Endothelial cell of umbilical vein (primary cell): ENCODE results near the gene TNFRSF19. TPM values are rescaled to one million over a fixed set of nuclear protein-coding genes. Genes with fewer than 3 reads are reported as not detected.
A peak's percentile ranks its signal among the peaks of the same experiment; 100 is the strongest.

Source experiments
- BruUV-seq: library from RNA; stranded (reverse); fragments of 400-500 nt; replicated peaks from 2 replicates; lab custom pipeline; 2021; lab: Mats Ljungman, UMichigan
- CTCF ChIA-PET: fragments of 300-600, 350-600 bp; sonication (Branson Sonifier 250); formaldehyde crosslinking; loops from one replicate; lab custom pipeline; 2021; ENCODE audit warnings: antibody characterized with exemption, inconsistent platforms; lab: Charles Lee
- POLR2A ChIA-PET: fragments of 300-600, 350-600 bp; sonication (Branson Sonifier 250); formaldehyde crosslinking; loops from one replicate; lab custom pipeline; 2021; ENCODE audit warnings: antibody characterized with exemption, inconsistent platforms; lab: Charles Lee
- DNase-seq: peaks from one replicate; pipeline ENCODE4 v3.0.0-alpha.2; 2011; ENCODE audit warnings: low read depth, low spot score
- FAIRE-seq: peaks from 2 replicates; lab custom pipeline; 2011; peaks lifted over from hg19 to GRCh38; lab: Jason Lieb, UNC
- H2AFZ ChIP-seq: 2 replicates; pipeline ENCODE4 v1.6.0; 2012; ENCODE audit warnings: low read depth, low read length, control low read depth, inconsistent platforms
- H3K27ac ChIP-seq: 2 replicates; pipeline ENCODE4 v1.5.1; 2011; ENCODE audit warnings: low read depth, mild to moderate bottlenecking, control low read depth, low read length, moderate library complexity; ENCODE audit not compliant: insufficient read depth
- H3K27me3 ChIP-seq, 2 experiments: 2 replicates each; pipeline versions ENCODE4 v1.6.0 to v1.6.1; 2011; ENCODE audit warnings: low read length in 2 of 2, mixed read lengths in 1 of 2; ENCODE audit not compliant: control insufficient read depth in 2 of 2, insufficient read depth in 2 of 2
- H3K36me3 ChIP-seq, 2 experiments: 2 replicates in 1 of 2; 3 replicates in 1 of 2; pipeline ENCODE4 v1.5.1; 2011; ENCODE audit warnings: low read length in 2 of 2, mild to moderate bottlenecking in 1 of 2, moderate library complexity in 1 of 2; ENCODE audit not compliant: control insufficient read depth in 2 of 2, insufficient read depth in 2 of 2; ENCODE audit errors: extremely low read depth in 1 of 2
- H3K4me1 ChIP-seq: 3 replicates; pipeline ENCODE4 v1.5.1; 2011; ENCODE audit warnings: mild to moderate bottlenecking, low read length; ENCODE audit not compliant: control insufficient read depth, insufficient read depth; ENCODE audit errors: extremely low read depth
- H3K4me2 ChIP-seq: 2 replicates; pipeline ENCODE4 v1.6.1; 2011; ENCODE audit warnings: low read length, control low read depth, mixed read lengths; ENCODE audit not compliant: insufficient read depth
- H3K4me3 ChIP-seq, 3 experiments: fragments of 200-600 bp in 1 of 3; sonication (generic), shearing (Covaris generic) in 1 of 3; replicated peaks in 1 of 3; 2 replicates each; pipeline ENCODE4 v1.5.1; 2011 to 2016; ENCODE audit warnings: control low read depth in 3 of 3, low read length in 3 of 3, mild to moderate bottlenecking in 2 of 3, inconsistent platforms in 1 of 3, low read depth in 1 of 3, moderate library complexity in 1 of 3; ENCODE audit not compliant: insufficient read depth in 1 of 3
- H3K79me2 ChIP-seq: 2 replicates; pipeline ENCODE4 v1.6.0; 2012; ENCODE audit warnings: low read length, inconsistent platforms; ENCODE audit not compliant: control insufficient read depth, insufficient read depth
- H3K9ac ChIP-seq: replicated peaks from 2 replicates; pipeline ENCODE3; 2011; ENCODE audit warnings: low read length, control low read depth; ENCODE audit not compliant: insufficient read depth; ENCODE audit errors: extremely low read depth
- H3K9me1 ChIP-seq: replicated peaks from 3 replicates; pipeline ENCODE4 v1.6.0; 2011; ENCODE audit warnings: mild to moderate bottlenecking, low read length; ENCODE audit not compliant: control insufficient read depth, insufficient read depth; ENCODE audit errors: extremely low read depth
- H3K9me3 ChIP-seq: replicated peaks from 2 replicates; pipeline ENCODE4 v1.5.1; 2012; ENCODE audit warnings: low read length, inconsistent platforms; ENCODE audit not compliant: control insufficient read depth, insufficient read depth
- H4K20me1 ChIP-seq: replicated peaks from 2 replicates; pipeline ENCODE3; 2011; ENCODE audit warnings: mild to moderate bottlenecking, low read length; ENCODE audit not compliant: control insufficient read depth, insufficient read depth; ENCODE audit errors: extremely low read depth
- CTCF ChIP-seq, 2 donors: IDR thresholded peaks; 1 replicate in 1 of 2; 2 replicates in 1 of 2; pipeline ENCODE4 v1.5.1; 2011; ENCODE audit warnings: low read length in 2 of 2, mild to moderate bottlenecking in 2 of 2, moderate library complexity in 2 of 2, control low read depth in 1 of 2, inconsistent platforms in 1 of 2, low read depth in 1 of 2; ENCODE audit not compliant: insufficient read depth in 1 of 2; ENCODE audit errors: extremely low read depth in 1 of 2
- EZH2 ChIP-seq: IDR thresholded peaks from 2 replicates; pipeline ENCODE4 v1.6.1; 2012; ENCODE audit warnings: borderline replicate concordance, low read depth, mild to moderate bottlenecking, moderate library complexity, low read length, inconsistent platforms; ENCODE audit not compliant: severe bottlenecking
- FOS ChIP-seq: IDR thresholded peaks from 2 replicates; pipeline ENCODE4 v1.6.1; 2011; ENCODE audit warnings: mild to moderate bottlenecking, low read length, moderate library complexity, borderline replicate concordance; ENCODE audit not compliant: insufficient read depth
- GATA2 ChIP-seq: IDR thresholded peaks from 2 replicates; pipeline ENCODE4 v1.7.0; 2011; ENCODE audit warnings: low read depth, mild to moderate bottlenecking, moderate library complexity, mixed read lengths, low read length; ENCODE audit not compliant: insufficient read length, insufficient read depth
- JUN ChIP-seq: IDR thresholded peaks from 2 replicates; pipeline ENCODE4 v1.6.1; 2011; ENCODE audit warnings: borderline replicate concordance, low read depth; ENCODE audit not compliant: insufficient read length, insufficient read depth
- MYC ChIP-seq: IDR thresholded peaks from one replicate; pipeline ENCODE4 v1.6.1; 2011; ENCODE audit warnings: mild to moderate bottlenecking, low read depth, low read length
- POLR2A ChIP-seq: IDR thresholded peaks from 2 replicates; pipeline ENCODE4 v1.6.1; 2012; ENCODE audit warnings: low read depth, mild to moderate bottlenecking, control low read depth, low read length
- POLR2AphosphoS5 ChIP-seq: IDR thresholded peaks from 2 replicates; pipeline ENCODE4 v1.6.1; 2012; ENCODE audit warnings: low read depth, mild to moderate bottlenecking, control low read depth, low read length, moderate library complexity; ENCODE audit not compliant: insufficient read depth
- dilution Hi-C: fragments of 300-500 bp; cut with MboI; formaldehyde crosslinking; loops from one replicate; pipeline ENCODE4 v1.15.0; 2019; ENCODE audit warnings: low sequenced_read_pairs; ENCODE audit not compliant: extremely low pct_ligation_motif_present
- intact Hi-C: fragments of 100-400 bp; cut with micrococcal nuclease; formaldehyde crosslinking; loops from one replicate; pipeline ENCODE4 v1.10.0; 2022
- polyA plus RNA-seq, 4 experiments: library from polyadenylated mRNA; depleted of rRNA in 3 of 4; stranded (reverse) in 3 of 4; unstranded in 1 of 4; fragments of >200 nt; gene quantifications; 2 replicates each; pipeline versions ENCODE4 v1.2.1 to v1.2.3, GENCODE V29; 2011 to 2012; ENCODE audit warnings: missing spikeins in 1 of 4
- total RNA-seq: library from RNA; stranded (reverse); gene quantifications from 2 replicates; pipeline ENCODE4 v1.2.3, GENCODE V29; 2021
- TF ChIP-seq, protein P1 (sequence below): IDR thresholded peaks from 2 replicates; pipeline ENCODE4 v1.6.1; 2011; ENCODE audit not compliant: insufficient read depth, insufficient read length

TNFRSF19 gene
- total and polyA plus RNA-seq, 2 donors (not counting 3 experiments of a cell fraction or from before 2014, with no cell fraction given), result 0.23 to 0.29 TPM

DNA sequence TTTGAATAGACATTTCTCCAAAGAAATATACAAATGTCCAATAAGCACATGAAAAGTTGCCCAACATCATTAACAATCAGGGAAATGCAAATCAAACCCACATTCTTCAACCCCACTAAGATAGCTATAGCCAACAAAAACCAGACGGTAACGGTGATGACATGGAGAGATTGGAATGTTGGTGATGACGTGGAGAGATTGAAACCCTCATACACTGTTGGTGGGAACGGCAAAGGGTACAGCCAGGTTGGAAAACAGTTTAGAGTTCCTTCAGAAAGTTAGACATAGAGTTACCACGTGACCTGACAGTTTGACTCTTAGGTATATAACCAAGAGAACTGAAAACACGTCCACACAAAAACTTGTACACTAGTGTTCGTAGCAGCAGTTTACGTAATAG lies 48.1 kb downstream of the TNFRSF19 start:
- intact Hi-C loops (loop anchor here (1.0 to 2.0 kb wide), 2 partner anchors 9 to 176 kb away; no protein-coding TSS in a partner anchor), dilution Hi-C loops (no loop called here)
- no peaks in the 10 kb centered on the region for H3K9me3 ChIP-seq
- ChIA-PET POLR2A (interaction anchor here (1.0 kb wide), 1 partner anchor 10 kb away, joined by 3 read pairs; no protein-coding TSS in a partner anchor), CTCF (no interaction called here)
- peak overlapping the region; percentile 3 for H3K4me2 ChIP-seq
- H4K20me1 ChIP-seq, result no peaks in the 10 kb centered on the region
- H2AFZ ChIP-seq, result peak overlapping the region; percentile 24
- H3K9me1 ChIP-seq, result no peaks in the 10 kb centered on the region
- BruUV-seq, result no TSS peak
- no peaks in the 10 kb centered on the region for H3K36me3 ChIP-seq
- no peak overlapping the region for H3K4me3 ChIP-seq
- FAIRE-seq, result peak; percentile 69
- peaks cover 27% of the 10 kb centered on the region for H3K4me1 ChIP-seq
- no peaks in the 10 kb centered on the region for H3K79me2 ChIP-seq
- peak; percentile 58 for DNase-seq
- TF ChIP-seq JUN (peak; percentile 51), FOS (peak; percentile 38)
- TF ChIP-seq, protein P1, sequence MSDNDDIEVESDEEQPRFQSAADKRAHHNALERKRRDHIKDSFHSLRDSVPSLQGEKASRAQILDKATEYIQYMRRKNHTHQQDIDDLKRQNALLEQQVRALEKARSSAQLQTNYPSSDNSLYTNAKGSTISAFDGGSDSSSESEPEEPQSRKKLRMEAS, result no peak
- H3K27ac ChIP-seq, result peak overlapping the region; percentile 92
- peaks cover 2 to 4% of the 10 kb centered on the region in 2 experiments for H3K27me3 ChIP-seq
- peak overlapping the region; percentile 56 for H3K9ac ChIP-seq

DNA sequence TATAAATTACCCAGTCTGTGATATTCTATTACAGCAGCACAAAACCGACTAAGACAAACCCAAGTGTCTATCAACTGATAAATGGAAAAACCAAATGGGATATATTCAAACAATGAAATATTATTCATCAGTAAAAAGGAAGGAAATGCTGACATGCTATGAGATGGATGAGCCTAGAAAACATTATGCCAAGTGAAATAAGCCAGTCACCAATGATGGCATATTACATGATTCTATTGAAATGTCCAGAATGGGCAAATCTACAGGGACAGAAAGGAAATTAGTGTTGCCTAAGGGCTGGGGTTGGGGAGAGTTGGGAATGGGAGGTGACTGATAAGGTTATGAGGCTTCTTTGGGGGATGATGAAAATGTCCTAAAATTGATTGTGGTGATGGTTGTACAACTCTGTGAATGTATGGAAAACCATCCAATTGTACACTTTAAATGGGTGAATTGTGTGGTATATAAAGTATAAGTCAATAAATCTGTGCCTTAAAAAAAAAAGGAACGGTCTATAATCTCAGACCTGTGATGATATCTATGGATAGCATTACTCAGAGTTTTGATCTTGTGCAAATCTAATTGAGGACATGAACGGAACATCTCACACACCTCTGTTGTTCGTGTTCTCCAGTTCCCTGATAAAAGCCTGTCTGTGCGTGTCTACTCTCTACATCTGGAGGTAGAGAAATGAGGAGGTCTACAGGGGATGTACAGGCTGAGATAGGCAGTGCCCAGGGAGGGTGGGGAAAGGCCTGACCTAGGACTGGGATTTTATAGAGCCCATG lies 49.0 kb downstream of the TNFRSF19 start:
- no peak overlapping the region for H3K4me2 ChIP-seq
- peaks cover 27% of the 10 kb centered on the region for H3K4me1 ChIP-seq
- TF ChIP-seq POLR2A (no peak), JUN (peak; percentile 40), CTCF (IDR thresholded peaks at IDR 0.05; ENCODE audit: extremely low read depth in 1 of 2, insufficient read depth in 1 of 2, low read depth in 1 of 2, low read length in 2 of 2) (no peak), EZH2 (no peak), MYC (no peak), FOS (peak; percentile 44), GATA2 (no peak), POLR2AphosphoS5 (no peak)
- TF ChIP-seq, protein P1, result no peak
- FAIRE-seq (no peak), DNase-seq (peak; percentile 18)
- peaks cover 0 to 2% of the 10 kb centered on the region in 2 experiments for H3K27me3 ChIP-seq
- no peaks in the 10 kb centered on the region for H3K36me3 ChIP-seq
- no peaks in the 10 kb centered on the region for H3K9me1 ChIP-seq
- no peaks in the 10 kb centered on the region for H3K79me2 ChIP-seq
- no peak overlapping the region for H3K4me3 ChIP-seq
- H2AFZ ChIP-seq, result no peak overlapping the region
- intact Hi-C loops (loop anchor here (2.0 kb wide), 1 partner anchor 176 kb away; no protein-coding TSS in a partner anchor), dilution Hi-C loops (no loop called here)
- ChIA-PET CTCF (no interaction called here), POLR2A (no interaction called here)
- H3K27ac ChIP-seq, result peak overlapping the region; percentile 92
- H3K9me3 ChIP-seq, result no peaks in the 10 kb centered on the region
- H4K20me1 ChIP-seq, result no peaks in the 10 kb centered on the region
- no TSS peak for BruUV-seq
- H3K9ac ChIP-seq, result no peak overlapping the region
